Measurements from ENCODE around the gene HDAC4.

DNA sequence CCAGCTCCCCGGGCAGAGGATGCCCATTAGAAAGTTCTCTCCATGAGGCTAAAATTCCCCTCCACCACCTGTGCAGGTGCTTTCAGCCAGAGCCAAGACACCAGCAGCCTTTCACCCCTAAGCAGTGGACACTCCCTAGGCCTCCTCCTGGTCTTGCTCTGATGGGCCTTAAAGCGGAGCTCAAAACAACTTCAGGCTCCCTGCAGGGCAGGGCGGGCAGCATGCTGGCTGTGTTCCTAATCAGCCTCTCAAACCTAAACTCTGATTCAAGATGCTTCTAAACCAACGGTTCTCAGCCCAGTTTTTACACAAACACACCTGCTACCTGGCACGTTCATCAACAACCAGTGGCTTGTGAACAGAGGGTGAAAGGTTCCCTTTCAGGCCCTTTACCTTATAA, 298.6 kb downstream of the HDAC4 start:
- no peak for TF ChIP-seq GATA2 (IDR thresholded peaks at IDR 0.05; ENCODE audit: low read depth, low read length)
- no peak for TF ChIP-seq GATA3 (IDR thresholded peaks at IDR 0.05; ENCODE audit: low read depth, low read length)

Measured in SH-SY5Y (cell line).